Astrocyte of the cerebellum (primary cell): Measurements from ENCODE around the gene TRAPPC4.
"Not testable (repeated sequence)": the region's sequence is repeated elsewhere in the genome, so short reads cannot be mapped to it uniquely, and the experiment has no call there.

Experiments
- DNase-seq: peaks from one replicate; pipeline ENCODE4 v3.0.0-alpha.2; 2011; ENCODE audit warnings: low read depth
- H3K4me3 ChIP-seq: 2 replicates; pipeline ENCODE4 v1.5.1; 2011; ENCODE audit warnings: mild to moderate bottlenecking, low read depth, low read length, moderate library complexity
- in situ Hi-C: cut with HindIII; loops from 2 replicates; pipeline ENCODE4 v1.10.0; 2017; ENCODE audit warnings: low sequenced_read_pairs
- TF ChIP-seq, protein P1 (sequence below): IDR thresholded peaks from 2 replicates; pipeline ENCODE4 v1.5.1; 2012; ENCODE audit warnings: low read length, low read depth, moderate library complexity, mild to moderate bottlenecking; ENCODE audit errors: missing control alignments

Gene TRAPPC4

GRCh38 chr11:119018074-119018938 is at the start of gene TRAPPC4, which contains the start of gene RPS25:
Gene TRAPPC4, plus strand, starts transcription at chr11:119018766. Its CDS starts 30 bp downstream, at chr11:119018796.
Gene RPS25, minus strand, starts transcription at chr11:119018343. Its CDS starts 59 bp downstream, at chr11:119018284.
- in situ Hi-C loops, result loop anchor here (5.0 kb wide), 1 partner anchor 84 kb away; the partner anchor contains the start of gene DPAGT1
- peak; percentile 87 for DNase-seq

DNA sequence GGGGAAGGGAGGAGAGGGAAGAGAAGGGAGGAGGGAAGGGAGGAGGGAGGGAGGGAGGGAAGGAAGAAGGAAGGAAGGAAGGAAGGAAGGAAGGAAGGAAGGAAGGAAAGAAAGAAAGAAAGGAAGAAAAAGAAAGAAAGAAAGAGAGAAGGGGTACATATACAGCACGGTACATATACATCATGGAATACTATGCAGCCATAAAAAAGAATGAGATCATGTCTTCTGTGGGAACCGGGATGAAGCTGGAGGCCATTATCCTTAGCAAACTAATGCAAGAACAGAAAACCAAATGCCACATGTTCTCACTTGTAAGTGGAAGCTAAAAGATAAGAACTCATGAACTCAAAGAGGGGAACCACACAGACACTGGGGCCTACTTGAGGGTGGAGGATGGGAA is 49.1 kb upstream of the TRAPPC4 start:
- in situ Hi-C loops, DNase-seq, H3K4me3 ChIP-seq: not testable (repeated sequence)

More at GRCh38 chr11:119018074-119018938, at the start of gene TRAPPC4, which contains the start of gene RPS25:
- TF ChIP-seq, protein P1, sequence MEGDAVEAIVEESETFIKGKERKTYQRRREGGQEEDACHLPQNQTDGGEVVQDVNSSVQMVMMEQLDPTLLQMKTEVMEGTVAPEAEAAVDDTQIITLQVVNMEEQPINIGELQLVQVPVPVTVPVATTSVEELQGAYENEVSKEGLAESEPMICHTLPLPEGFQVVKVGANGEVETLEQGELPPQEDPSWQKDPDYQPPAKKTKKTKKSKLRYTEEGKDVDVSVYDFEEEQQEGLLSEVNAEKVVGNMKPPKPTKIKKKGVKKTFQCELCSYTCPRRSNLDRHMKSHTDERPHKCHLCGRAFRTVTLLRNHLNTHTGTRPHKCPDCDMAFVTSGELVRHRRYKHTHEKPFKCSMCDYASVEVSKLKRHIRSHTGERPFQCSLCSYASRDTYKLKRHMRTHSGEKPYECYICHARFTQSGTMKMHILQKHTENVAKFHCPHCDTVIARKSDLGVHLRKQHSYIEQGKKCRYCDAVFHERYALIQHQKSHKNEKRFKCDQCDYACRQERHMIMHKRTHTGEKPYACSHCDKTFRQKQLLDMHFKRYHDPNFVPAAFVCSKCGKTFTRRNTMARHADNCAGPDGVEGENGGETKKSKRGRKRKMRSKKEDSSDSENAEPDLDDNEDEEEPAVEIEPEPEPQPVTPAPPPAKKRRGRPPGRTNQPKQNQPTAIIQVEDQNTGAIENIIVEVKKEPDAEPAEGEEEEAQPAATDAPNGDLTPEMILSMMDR, result no peak
- H3K4me3 ChIP-seq, result peak within 1 kb of the TSS; percentile 57

GRCh38 chr11:118971646-118972045 is 46.9 kb upstream of the TRAPPC4 start, which contains the start of gene FOXR1:
Gene FOXR1, plus strand, starts transcription at chr11:118971761. Its CDS starts 171 bp downstream, at chr11:118971932.
- in situ Hi-C loops, result no loop called here
- DNase-seq, result no peak
- H3K4me3 ChIP-seq, result no peak within 1 kb of the TSS
- TF ChIP-seq, protein P1, result no peak

DNA sequence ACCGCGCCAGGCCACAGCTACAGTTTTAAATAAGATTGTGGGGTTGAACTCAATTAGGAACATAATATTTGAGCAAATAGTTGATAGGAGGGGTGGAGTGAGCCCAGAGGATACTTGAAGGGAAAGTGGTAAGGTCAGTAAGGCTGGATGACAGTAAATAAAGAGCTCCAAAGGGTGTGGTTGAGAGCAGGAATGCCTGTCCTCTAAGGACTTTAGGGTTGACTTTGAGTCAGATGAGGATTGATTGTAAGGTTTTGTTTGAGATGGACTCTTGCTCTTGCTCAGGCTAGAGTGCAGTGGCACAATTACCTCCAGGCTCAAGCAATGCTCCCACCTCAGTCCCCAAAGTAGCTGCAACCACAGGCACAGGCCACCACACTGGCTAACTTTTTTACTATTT is 44.6 kb upstream of the TRAPPC4 start:
- in situ Hi-C loops, result no loop called here
- no peak overlapping the region for H3K4me3 ChIP-seq
- TF ChIP-seq, protein P1, result no peak
- no peak for DNase-seq

GRCh38 chr11:118975771-118976709 is 42.5 kb upstream of the TRAPPC4 start:
- no peak overlapping the region for H3K4me3 ChIP-seq
- DNase-seq, result peak; percentile 65
- in situ Hi-C loops, result no loop called here
- TF ChIP-seq, protein P1, result no peak

DNA sequence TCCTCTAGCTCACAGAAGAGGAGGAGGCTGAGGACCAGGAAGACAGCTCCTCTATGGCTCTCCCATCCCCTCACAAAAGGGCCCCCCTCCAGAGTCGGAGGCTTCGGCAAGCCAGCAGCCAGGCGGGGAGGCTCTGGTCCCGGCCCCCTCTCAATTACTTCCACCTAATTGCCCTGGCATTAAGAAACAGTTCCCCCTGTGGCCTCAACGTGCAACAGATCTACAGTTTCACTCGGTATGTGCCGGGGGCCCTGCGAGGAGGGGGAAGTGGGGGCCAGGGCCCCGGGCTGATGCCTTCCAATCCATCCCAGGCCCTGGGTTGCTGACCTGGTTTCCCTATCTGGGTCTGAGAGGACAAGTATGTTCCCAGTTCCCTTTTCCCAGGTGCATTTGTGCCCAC is 39.1 kb upstream of the TRAPPC4 start:
- TF ChIP-seq, protein P1, result no peak
- no peak for DNase-seq
- H3K4me3 ChIP-seq, result no peak overlapping the region
- in situ Hi-C loops, result no loop called here
